ENCODE results near the gene SEMA4A. TPM values are rescaled to one million over a fixed set of nuclear protein-coding genes. Genes with fewer than 3 reads are reported as not detected.
"Not testable (repeated sequence)": the region's sequence is repeated elsewhere in the genome, so short reads cannot be mapped to it uniquely, and the experiment has no call there.

Gene SEMA4A
- polyA plus RNA-seq, 1 donor = 6.4 TPM

GRCh38 chr1:156216361-156217086 is 63.1 kb downstream of the SEMA4A start:
- no CpG with 5 or more reads among the region's 55 CpGs for WGBS (ENCODE audit: insufficient coverage, low lambda C conversion rate)
- H3K36me3 ChIP-seq (ENCODE audit: control insufficient read depth, insufficient read depth, low read length) = peaks cover 35% of the 10 kb centered on the region
- not testable (repeated sequence) for H3K4me1 ChIP-seq (ENCODE audit: control insufficient read depth, insufficient read depth, low read length)

GRCh38 chr1:156217871-156218270 is 64.5 kb downstream of the SEMA4A start:
- peaks cover 2% of the 10 kb centered on the region for H3K9me3 ChIP-seq (ENCODE audit: control insufficient read depth, low read depth, low read length)
- H3K27me3 ChIP-seq (ENCODE audit: control insufficient read depth, insufficient read depth, low read length) = no peaks in the 10 kb centered on the region
- no peaks in the 10 kb centered on the region for H3K4me1 ChIP-seq (ENCODE audit: control insufficient read depth, insufficient read depth, low read length)
- no peak overlapping the region for H3K27ac ChIP-seq (ENCODE audit: low read length)
- WGBS (ENCODE audit: insufficient coverage, low lambda C conversion rate) = no CpG with 5 or more reads among the region's 2 CpGs
- peaks cover 43% of the 10 kb centered on the region for H3K36me3 ChIP-seq (ENCODE audit: control insufficient read depth, insufficient read depth, low read length)
- no peak for DNase-seq
- H3K4me3 ChIP-seq (ENCODE audit: low read length) = no peak overlapping the region

More at GRCh38 chr1:156216361-156217086, 63.1 kb downstream of the SEMA4A start:
- not testable (repeated sequence) for DNase-seq; H3K4me3 ChIP-seq (ENCODE audit: low read length); H3K27me3 ChIP-seq (ENCODE audit: control insufficient read depth, insufficient read depth, low read length); H3K27ac ChIP-seq (ENCODE audit: low read length); H3K9me3 ChIP-seq (ENCODE audit: control insufficient read depth, low read depth, low read length)

- Histone ChIP-seq H3K4me3 (ENCODE audit: low read length) (no peak overlapping the region), H3K4me1 (ENCODE audit: control insufficient read depth, insufficient read depth, low read length) (no peaks in the 10 kb centered on the region), H3K9me3 (ENCODE audit: control insufficient read depth, low read depth, low read length) (peaks cover 2% of the 10 kb centered on the region), H3K27me3 (ENCODE audit: control insufficient read depth, insufficient read depth, low read length) (no peaks in the 10 kb centered on the region), H3K36me3 (ENCODE audit: control insufficient read depth, insufficient read depth, low read length) (peaks cover 47% of the 10 kb centered on the region), H3K27ac (ENCODE audit: low read length) (no peak overlapping the region)
- 100% methylated on average over 1 of the region's 9 CpGs for WGBS (ENCODE audit: insufficient coverage, low lambda C conversion rate)
- no peak for DNase-seq
Measured at GRCh38 chr1:156220226-156220625, 66.8 kb downstream of the SEMA4A start.

- Histone ChIP-seq H3K4me3 (ENCODE audit: low read length) (no peak overlapping the region), H3K27ac (ENCODE audit: low read length) (no peak overlapping the region), H3K36me3 (ENCODE audit: control insufficient read depth, insufficient read depth, low read length) (peaks cover 56% of the 10 kb centered on the region), H3K4me1 (ENCODE audit: control insufficient read depth, insufficient read depth, low read length) (no peaks in the 10 kb centered on the region), H3K27me3 (ENCODE audit: control insufficient read depth, insufficient read depth, low read length) (no peaks in the 10 kb centered on the region), H3K9me3 (ENCODE audit: control insufficient read depth, low read depth, low read length) (no peaks in the 10 kb centered on the region)
- DNase-seq = no peak
- WGBS (ENCODE audit: insufficient coverage, low lambda C conversion rate) = no CpG with 5 or more reads among the region's 13 CpGs
Measured at GRCh38 chr1:156221986-156222692, 68.8 kb downstream of the SEMA4A start.

- no CpG with 5 or more reads among the region's 2 CpGs for WGBS (ENCODE audit: insufficient coverage, low lambda C conversion rate)
- Histone ChIP-seq H3K9me3 (ENCODE audit: control insufficient read depth, low read depth, low read length) (no peaks in the 10 kb centered on the region), H3K27me3 (ENCODE audit: control insufficient read depth, insufficient read depth, low read length) (no peaks in the 10 kb centered on the region), H3K27ac (ENCODE audit: low read length) (no peak overlapping the region), H3K4me1 (ENCODE audit: control insufficient read depth, insufficient read depth, low read length) (no peaks in the 10 kb centered on the region), H3K4me3 (ENCODE audit: low read length) (no peak overlapping the region), H3K36me3 (ENCODE audit: control insufficient read depth, insufficient read depth, low read length) (peaks cover 64% of the 10 kb centered on the region)
- no peak for DNase-seq
Measured at GRCh38 chr1:156225677-156226014, 72.3 kb downstream of the SEMA4A start.

GRCh38 chr1:156226116-156226538 is 72.7 kb downstream of the SEMA4A start:
- no peaks in the 10 kb centered on the region for H3K27me3 ChIP-seq (ENCODE audit: control insufficient read depth, insufficient read depth, low read length)
- H3K36me3 ChIP-seq (ENCODE audit: control insufficient read depth, insufficient read depth, low read length) = peaks cover 59% of the 10 kb centered on the region
- no CpG with 5 or more reads among the region's 2 CpGs for WGBS (ENCODE audit: insufficient coverage, low lambda C conversion rate)
- no peak overlapping the region for H3K4me3 ChIP-seq (ENCODE audit: low read length)
- no peak for DNase-seq
- H3K9me3 ChIP-seq (ENCODE audit: control insufficient read depth, low read depth, low read length) = no peaks in the 10 kb centered on the region
- no peak overlapping the region for H3K27ac ChIP-seq (ENCODE audit: low read length)
- no peaks in the 10 kb centered on the region for H3K4me1 ChIP-seq (ENCODE audit: control insufficient read depth, insufficient read depth, low read length)

GRCh38 chr1:156226782-156227181 is 73.4 kb downstream of the SEMA4A start:
- Histone ChIP-seq H3K4me3 (ENCODE audit: low read length) (no peak overlapping the region), H3K4me1 (ENCODE audit: control insufficient read depth, insufficient read depth, low read length) (no peaks in the 10 kb centered on the region), H3K27me3 (ENCODE audit: control insufficient read depth, insufficient read depth, low read length) (no peaks in the 10 kb centered on the region), H3K36me3 (ENCODE audit: control insufficient read depth, insufficient read depth, low read length) (peaks cover 54% of the 10 kb centered on the region), H3K9me3 (ENCODE audit: control insufficient read depth, low read depth, low read length) (no peaks in the 10 kb centered on the region), H3K27ac (ENCODE audit: low read length) (no peak overlapping the region)
- WGBS (ENCODE audit: insufficient coverage, low lambda C conversion rate) = no CpG with 5 or more reads among the region's 4 CpGs
- no peak for DNase-seq

Other genes starting within 250 kb of the SEMA4A start
- 57.1 TPM for gene RIT1, start 242.2 kb upstream of the SEMA4A start, polyA plus RNA-seq
- 75.2 TPM for gene KHDC4, start 219.2 kb upstream of the SEMA4A start, polyA plus RNA-seq
- gene RXFP4, start 211.9 kb upstream of the SEMA4A start, polyA plus RNA-seq = 0.34 TPM
- 51.2 TPM for gene ARHGEF2, start 175.0 kb upstream of the SEMA4A start, polyA plus RNA-seq
- gene SSR2, start 132.6 kb upstream of the SEMA4A start, polyA plus RNA-seq = 281 TPM
- gene UBQLN4, start 99.8 kb upstream of the SEMA4A start, polyA plus RNA-seq = 43.9 TPM
- gene LAMTOR2, start 98.8 kb upstream of the SEMA4A start, polyA plus RNA-seq = 64.0 TPM
- 174 TPM for gene RAB25, start 92.4 kb upstream of the SEMA4A start, polyA plus RNA-seq
- gene MEX3A, start 71.1 kb upstream of the SEMA4A start, polyA plus RNA-seq = 8.4 TPM
- 138 TPM for gene LMNA, start 38.9 kb upstream of the SEMA4A start, polyA plus RNA-seq
- gene SLC25A44, start 40.5 kb downstream of the SEMA4A start, polyA plus RNA-seq = 35.4 TPM
- gene PMF1, start 59.4 kb downstream of the SEMA4A start, polyA plus RNA-seq = 63.4 TPM
- 5.8 TPM for gene BGLAP, start 88.6 kb downstream of the SEMA4A start, polyA plus RNA-seq
- gene PAQR6, start 94.5 kb downstream of the SEMA4A start, polyA plus RNA-seq = 12.9 TPM
- gene SMG5, start 129.2 kb downstream of the SEMA4A start, polyA plus RNA-seq = 57.3 TPM
- gene TMEM79, start 130.7 kb downstream of the SEMA4A start, polyA plus RNA-seq = 7.3 TPM
- 170 TPM for gene GLMP, start 142.1 kb downstream of the SEMA4A start, polyA plus RNA-seq
- not detected for gene VHLL, start 145.7 kb downstream of the SEMA4A start, polyA plus RNA-seq
- 215 TPM for gene CCT3, start 184.7 kb downstream of the SEMA4A start, polyA plus RNA-seq
- 0.81 TPM for gene TSACC, start 184.9 kb downstream of the SEMA4A start, polyA plus RNA-seq
- 35.4 TPM for gene RHBG, start 215.6 kb downstream of the SEMA4A start, polyA plus RNA-seq